Measurements from ENCODE around the gene ARL6.

ARL6 gene, protein sequence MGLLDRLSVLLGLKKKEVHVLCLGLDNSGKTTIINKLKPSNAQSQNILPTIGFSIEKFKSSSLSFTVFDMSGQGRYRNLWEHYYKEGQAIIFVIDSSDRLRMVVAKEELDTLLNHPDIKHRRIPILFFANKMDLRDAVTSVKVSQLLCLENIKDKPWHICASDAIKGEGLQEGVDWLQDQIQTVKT

DNA sequence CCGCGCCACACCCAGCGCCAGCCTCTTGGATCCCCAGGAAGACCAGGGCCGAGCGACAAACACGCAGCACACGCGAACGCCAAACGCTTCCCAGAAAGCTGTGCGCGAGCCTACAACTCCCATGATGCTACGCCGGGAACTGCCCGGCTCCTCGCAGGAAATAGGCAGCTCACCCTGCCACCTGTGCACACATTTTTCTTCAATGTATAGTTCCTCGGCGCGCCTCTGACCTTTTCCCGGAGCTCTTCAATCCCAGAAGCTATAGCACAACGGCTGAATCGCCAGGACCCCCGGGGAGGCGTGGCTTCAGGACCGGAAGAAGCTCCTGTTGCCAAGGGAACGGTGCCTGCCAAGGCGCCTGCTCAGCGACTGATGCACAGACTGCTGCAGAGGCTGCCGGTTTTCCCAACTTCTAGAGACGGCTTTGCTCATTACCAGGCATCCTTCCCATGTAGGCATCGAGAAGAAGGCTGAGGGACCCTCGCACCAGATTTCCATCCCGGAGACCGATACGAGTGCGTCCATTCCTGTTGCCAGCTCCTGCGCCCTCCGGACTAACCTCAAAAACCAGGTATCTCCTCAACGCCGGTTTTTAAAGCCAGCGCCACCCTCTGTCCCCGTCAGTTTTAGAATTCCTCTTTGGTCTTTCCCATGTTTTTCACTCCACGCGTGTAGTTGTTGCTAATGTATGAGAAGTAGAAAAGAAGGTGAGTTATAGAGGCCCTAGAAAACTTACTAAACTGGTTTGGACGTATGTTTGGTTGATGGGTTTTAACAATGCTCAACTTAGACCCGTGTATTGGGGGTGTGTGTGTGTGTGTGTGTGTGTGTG is at the start of gene ARL6:
Gene ARL6 (plus strand): TSS at position 352 of the 832 bp plus-strand sequence. CDS start 3,350 bp downstream, outside the sequence.
- DNase-seq = peak; percentile 91

DNA sequence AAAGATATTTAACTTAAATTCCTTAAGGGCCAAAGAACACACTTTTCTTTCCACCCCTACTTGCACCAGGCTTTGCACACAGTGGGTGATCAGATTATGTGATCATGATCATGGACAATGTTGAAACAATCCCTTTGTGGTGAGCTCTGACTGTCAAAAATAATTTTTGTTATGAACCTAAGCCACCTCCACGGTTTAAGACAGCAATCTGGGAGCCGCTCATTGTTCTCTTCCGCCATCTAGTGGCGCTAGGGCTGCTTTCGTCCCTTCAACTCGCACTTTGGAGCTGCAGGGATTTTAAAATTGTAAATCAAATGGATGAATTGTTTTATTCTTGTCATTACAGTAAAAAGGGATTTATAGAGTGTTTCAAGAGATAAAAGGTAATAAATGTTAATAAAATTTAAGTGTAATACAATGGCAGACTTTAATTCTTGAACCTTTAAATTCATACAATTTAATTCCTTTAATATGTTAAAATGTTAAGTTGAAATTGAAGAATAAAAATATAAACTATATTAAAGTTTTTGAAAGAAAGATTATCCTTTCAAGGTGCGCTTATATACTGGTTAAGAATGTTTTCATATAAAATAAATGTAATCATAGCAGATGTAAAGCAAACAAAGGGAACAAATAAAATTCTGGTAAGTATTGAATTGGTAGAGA is 45.3 kb upstream of the ARL6 start:
- peak; percentile 70 for DNase-seq

DNA sequence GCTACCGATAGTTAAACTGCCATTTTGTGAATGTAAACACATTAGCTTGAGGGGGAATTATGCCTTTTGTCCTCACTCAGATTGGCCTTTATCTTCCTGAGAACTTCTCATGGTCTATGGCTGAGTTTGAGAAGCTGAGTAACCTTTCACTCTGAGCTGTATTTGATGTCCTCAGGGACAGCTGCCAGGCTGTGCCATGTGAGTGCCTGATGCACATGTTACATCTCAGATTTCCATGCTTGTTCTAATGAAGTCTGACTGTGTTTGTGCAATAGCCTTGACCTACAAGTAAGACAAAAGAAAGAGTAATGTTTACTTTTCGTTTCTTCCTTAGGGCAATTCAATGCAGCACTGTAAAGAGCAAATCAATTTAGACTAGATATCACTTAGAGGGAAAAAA is 44.1 kb upstream of the ARL6 start:
- DNase-seq = no peak

DNA sequence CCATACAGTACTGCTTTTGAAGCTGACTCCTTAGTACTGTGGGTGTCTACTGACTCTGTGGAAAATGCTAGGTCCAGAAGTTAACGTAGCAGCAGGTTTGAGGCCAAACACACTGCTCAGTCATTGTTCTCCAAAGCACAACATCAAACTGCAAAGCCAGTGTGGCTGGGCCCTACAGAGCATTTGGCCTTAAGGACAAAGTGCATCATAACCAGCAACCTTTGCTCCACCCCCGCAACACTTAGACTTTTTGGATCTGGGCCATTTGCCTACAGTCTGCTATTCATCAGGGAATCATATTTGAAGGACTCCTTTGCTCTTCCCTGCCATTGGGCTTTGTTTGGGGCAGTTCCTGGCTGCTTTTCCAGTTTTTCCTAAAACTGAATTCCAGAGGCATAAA is 43.1 kb upstream of the ARL6 start:
- no peak for DNase-seq

DNA sequence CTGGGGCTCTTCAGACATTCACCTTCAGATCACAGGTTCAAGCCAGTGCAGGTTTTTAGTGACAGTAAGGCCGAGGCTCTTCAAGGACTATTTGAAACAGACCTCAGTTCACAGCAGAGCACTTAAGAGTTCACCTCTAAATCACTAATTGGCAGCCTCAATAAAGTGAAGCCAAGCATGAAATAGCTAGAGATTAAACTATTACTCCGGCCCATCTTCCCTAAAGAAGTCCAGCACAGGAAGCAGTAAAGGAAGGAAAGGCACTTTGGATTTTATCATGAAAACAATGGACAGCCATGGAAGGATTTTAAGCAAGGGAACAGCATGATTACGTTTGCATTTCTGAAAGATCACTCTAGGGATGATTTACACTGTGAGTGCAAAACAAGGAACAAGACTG is 27.6 kb upstream of the ARL6 start:
- DNase-seq = no peak

- DNase-seq = no peak
These were observed 25.8 kb upstream of the ARL6 start for GRCh38 chr3:97738761-97739160.

GRCh38 chr3:97742036-97742435 is 22.5 kb upstream of the ARL6 start:
- no peak for DNase-seq

GRCh38 chr3:97744289-97744688 is 20.3 kb upstream of the ARL6 start:
- DNase-seq = no peak

DNA sequence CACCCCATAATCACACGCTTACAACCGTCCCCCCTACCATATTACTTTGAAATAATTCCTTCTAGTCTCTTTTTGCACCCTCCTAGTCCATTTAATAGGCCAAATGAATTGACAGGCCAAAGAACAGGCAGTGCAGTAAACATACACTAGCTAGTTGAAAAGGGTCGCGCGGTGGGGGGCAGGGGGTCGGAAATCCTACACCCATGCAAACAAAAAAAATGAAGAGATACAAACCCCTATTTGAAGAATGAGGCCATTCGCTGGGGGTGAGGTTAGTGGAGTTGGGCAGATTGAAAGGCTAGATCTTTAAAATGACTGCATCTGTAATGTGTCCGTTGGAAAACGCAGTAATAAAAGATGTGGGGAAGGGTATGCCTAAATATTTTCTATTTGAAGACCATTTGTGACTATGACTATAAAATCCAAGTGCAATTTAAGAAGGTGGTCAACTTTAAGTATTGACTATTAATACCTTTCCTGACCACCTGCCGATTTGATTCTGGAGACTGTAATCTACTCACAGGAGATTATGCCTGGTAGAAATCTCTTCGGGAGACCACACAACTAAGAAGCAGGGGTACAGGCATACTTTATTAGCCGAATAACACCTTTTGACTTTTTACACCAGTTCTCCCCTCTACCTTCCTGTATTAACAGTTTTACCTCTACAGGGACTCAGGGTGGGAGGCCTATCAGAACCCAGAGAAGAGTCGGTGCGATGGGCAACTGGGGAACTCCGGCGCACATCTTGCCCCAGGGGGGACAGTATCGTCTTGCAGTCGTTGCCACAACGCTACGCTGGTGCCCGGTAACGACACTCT is 762 bp upstream of the ARL6 start:
- no peak for DNase-seq

DNA sequence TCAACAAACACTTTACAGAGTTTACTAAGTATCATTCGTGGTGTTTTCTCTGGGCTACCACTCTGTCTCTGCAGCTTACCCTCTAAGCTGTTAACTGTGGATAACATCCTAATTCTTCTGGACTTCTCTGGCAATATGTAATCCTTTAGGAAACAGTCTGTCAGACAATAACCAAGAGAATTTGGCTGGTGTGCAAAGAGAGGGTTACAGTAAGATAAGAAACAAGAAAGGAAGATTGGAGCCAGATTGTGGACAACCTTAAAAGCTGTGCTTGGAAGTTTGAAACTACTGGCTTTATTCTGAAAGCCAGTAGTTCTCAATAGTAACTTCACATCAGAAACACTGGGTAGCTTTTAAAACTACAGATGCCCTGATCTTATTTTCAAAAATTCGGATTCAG is 778 bp downstream of the ARL6 start:
- DNase-seq = no peak

GRCh38 chr3:97772926-97773325 is 8.4 kb downstream of the ARL6 start:
- no peak for DNase-seq

DNA sequence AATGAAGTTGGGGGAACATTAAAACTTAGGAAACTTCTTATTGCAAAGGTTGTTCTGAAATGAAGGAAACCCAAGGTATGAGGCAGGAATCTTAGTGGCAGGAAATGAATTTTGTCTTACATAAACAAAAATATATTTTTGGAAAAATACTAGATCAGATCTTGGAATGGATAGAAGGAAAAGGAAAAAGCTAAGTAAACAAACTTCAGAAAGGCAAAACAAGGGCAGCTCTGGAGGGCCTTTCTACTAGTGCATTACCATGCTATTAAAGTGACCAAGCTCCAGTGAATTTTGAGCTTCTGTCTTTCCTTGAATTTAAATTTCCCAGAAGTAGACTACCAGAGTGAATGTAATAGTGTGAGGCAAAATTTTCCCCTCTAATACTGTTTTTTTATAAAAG is 13.6 kb downstream of the ARL6 start:
- no peak for DNase-seq

- DNase-seq = no peak
These were observed 29.0 kb downstream of the ARL6 start for GRCh38 chr3:97793420-97794019.

- no peak for DNase-seq
These were observed 31.4 kb downstream of the ARL6 start for GRCh38 chr3:97795951-97796350.

- DNase-seq = no peak
These were observed 39.9 kb downstream of the ARL6 start for GRCh38 chr3:97804471-97804870.

DNA sequence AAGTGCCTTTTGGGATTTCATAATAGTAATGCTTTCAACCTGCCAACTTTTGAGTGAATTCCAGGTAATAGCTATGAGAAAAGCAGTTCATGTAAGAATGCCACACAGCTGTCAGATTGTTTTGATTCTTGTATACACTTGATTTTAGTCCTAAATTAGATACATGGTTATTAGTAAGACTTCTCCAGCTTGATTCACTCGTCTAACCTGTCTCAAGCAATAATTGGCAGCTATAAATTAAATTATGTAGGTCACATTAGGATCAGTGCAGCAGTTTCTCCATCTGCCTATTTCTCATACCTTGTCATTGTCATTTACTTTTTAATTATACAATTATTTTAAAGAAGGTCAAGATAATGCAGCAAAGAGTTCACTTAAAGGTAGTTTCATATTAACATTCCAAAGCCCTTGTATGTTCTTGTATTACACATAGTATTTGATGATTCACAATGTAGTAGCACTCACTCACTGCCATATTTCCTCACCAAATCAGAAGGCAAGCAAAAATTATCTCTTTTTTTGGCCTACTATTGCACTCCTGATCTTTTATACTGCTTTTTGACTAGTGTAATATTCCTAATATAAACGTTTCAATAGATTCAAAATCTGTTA is 46.3 kb downstream of the ARL6 start:
- DNase-seq = no peak

DNA sequence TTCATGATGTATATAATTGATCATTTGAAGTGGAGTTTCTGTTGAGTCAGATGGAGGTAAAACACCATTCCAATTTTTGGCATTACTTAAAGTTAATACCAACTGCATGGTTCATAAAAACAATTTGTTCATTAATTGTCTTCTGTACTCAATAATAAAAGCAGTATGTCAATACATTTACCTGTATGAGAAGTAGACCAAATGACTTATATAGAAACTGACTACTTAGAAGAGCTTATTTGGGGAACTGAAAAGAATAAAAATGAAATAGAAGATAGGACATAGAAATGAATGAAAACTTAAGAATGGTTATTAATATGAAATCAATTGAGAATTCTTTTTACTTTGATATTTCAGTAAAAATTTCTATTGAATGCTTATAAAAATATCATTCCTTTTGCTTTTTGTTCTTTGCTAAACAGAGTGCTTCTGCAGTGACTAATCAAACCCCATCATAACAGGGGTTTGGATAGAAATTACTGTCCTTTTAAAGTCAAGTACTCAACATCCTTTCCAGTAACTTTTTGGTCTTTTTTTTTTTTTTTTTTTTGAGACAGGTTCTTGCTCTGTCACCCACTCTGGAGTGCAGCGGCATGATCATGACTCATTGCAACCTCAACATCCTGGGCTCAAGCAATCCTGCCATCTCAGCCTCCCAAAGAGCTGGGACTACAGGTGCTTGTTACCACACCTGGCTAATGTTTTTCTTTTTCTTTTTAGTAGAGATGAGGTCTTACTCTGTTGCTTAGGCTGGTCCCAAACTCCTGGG is 50.8 kb downstream of the ARL6 start:
- peak; percentile 72 for DNase-seq

GRCh38 chr3:97816811-97817210 is 52.3 kb downstream of the ARL6 start:
- DNase-seq = no peak

- DNase-seq = no peak
These were observed 53.4 kb downstream of the ARL6 start for GRCh38 chr3:97817965-97818364.

- no peak for DNase-seq
These were observed 56.2 kb downstream of the ARL6 start for GRCh38 chr3:97820780-97821179.

GRCh38 chr3:97821287-97821773 is 56.8 kb downstream of the ARL6 start:
- DNase-seq = peak; percentile 59
